Testis (tissue), 2 donors: ENCODE measurements around the gene TGIF2.

Experiments used
- CTCF ChIP-seq, 3 experiments: fragments of 450-650 bp in 2 of 3; fragments of 200-600 bp in 1 of 3; sonication (generic) in 1 of 3; IDR thresholded peaks; one replicate each; pipeline ENCODE4 v1.5.1; 2016 to 2019; ENCODE audit warnings: antibody characterized with exemption in 3 of 3, mild to moderate bottlenecking in 2 of 3, moderate library complexity in 1 of 3
- POLR2A ChIP-seq: fragments of 450-650 bp; IDR thresholded peaks from one replicate; pipeline ENCODE4 v1.6.1; 2017; ENCODE audit warnings: antibody characterized with exemption, mild to moderate bottlenecking, moderate library complexity

GRCh38 chr20:36549628-36549941, 23.8 kb upstream of the TGIF2 start:
- no peak for TF ChIP-seq POLR2A
- no peak for TF ChIP-seq CTCF (IDR thresholded peaks at IDR 0.05)
